Mononuclear cell (primary cell): ENCODE measurements around the gene ZBP1. TPM values are rescaled to one million over a fixed set of nuclear protein-coding genes. Genes with fewer than 3 reads are reported as not detected.

Experiments
- H3K27me3 ChIP-seq: 2 replicates; pipeline ENCODE4 v1.6.0; 2011; ENCODE audit warnings: low read length, control low read depth; ENCODE audit not compliant: insufficient read depth
- H3K4me1 ChIP-seq: 2 replicates; pipeline ENCODE4 v1.5.1; 2011; ENCODE audit warnings: mild to moderate bottlenecking, low read length, control low read depth; ENCODE audit not compliant: insufficient read depth
- H3K4me3 ChIP-seq: 2 replicates; pipeline ENCODE4 v1.5.1; 2011; ENCODE audit warnings: mild to moderate bottlenecking, low read length, moderate library complexity
- H3K9me3 ChIP-seq: 2 replicates; pipeline ENCODE4 v1.5.1; 2011; ENCODE audit warnings: low read depth, mild to moderate bottlenecking, control low read depth, low read length
- total RNA-seq: library from RNA; depleted of rRNA; stranded (reverse); fragments of >200 nt; gene quantifications from one replicate; pipeline ENCODE4 v1.2.3, GENCODE V29; 2012

Gene ZBP1
- total RNA-seq, 1 donor: 14.7 TPM

DNA sequence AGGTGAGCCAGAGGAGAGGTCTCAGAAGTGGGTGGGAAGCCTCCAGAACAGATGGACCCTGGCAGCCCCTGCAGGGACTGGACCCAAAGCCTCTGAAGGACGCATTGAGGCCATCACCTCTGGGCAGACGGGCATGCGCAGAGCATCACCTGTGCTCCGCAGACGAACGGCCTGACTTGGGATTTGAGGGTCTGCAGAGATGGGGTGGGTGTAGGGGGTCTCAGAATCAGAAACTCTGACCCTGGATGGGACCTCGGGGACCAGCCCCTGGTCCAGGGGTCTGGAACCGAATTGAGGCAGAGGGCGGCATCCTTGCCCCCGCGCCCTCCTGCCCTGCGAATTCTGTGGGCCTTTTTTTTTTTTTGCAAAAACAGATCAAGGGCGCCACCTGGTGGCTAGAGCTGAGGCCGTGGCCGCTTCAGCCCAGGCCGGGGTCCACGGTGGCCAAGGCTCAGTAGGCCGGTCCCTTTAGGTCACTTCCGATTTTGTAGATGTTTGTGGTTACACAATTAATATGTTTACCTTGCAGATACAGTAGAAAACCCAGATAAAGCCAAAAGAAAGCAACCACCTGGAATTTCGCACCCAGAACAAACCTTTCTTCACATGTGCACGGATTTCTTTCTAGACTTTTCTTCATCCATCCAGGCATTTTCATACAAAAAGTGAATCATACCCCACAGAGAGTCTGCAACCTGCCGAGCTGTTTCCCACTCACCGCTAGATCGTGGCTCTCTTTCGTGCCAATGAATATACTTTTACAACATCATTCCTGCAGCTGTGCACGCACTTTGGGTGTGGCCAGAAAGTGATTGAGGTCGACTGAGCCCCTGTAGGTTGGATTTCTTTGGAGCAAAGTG is 25.9 kb downstream of the ZBP1 start:
- H3K9me3 ChIP-seq: no peaks in the 10 kb centered on the region

DNA sequence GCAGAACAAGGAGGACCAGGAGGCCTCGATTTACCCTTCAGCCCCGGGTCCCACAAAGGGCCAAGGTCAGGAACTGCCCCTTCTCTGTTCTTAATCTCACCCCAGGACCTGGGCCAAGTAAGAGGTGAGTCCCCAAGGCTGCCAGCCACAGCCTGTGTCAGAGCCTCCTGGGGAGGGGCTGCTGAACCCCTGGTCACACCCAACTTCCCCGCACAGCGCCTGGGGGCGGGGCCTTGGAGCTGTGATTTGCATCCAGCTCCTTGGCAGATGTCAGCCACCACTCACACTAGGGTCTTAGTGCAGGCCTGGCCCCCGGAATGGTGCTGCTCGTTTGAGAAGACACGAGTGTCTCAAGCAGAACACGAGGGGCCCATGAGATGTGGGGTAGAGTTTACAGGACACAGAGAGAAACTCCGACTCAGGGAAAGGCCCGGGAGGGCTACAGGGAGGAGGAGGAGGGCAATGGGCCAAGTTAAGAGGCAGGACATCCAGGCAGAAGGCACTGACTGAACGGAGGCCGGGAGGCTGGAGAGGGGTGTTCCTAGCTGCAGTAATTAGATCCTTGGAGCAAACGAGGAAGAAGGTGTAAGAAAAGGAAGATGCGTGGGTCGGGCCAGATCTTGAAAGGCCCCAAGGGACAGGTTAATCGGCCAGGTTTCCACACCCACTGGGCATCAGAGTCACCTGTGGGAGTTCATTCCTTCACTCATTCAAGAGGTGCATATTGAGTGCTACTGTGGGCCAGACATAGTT is 26.9 kb downstream of the ZBP1 start:
- Histone ChIP-seq H3K4me1 (peaks cover 9% of the 10 kb centered on the region), H3K9me3 (no peaks in the 10 kb centered on the region), H3K27me3 (no peaks in the 10 kb centered on the region), H3K4me3 (no peak overlapping the region)

More for the DNA sequence above, 25.9 kb downstream of the ZBP1 start:
- Histone ChIP-seq H3K4me3 (no peak overlapping the region), H3K4me1 (peaks cover 9% of the 10 kb centered on the region), H3K27me3 (no peaks in the 10 kb centered on the region)

DNA sequence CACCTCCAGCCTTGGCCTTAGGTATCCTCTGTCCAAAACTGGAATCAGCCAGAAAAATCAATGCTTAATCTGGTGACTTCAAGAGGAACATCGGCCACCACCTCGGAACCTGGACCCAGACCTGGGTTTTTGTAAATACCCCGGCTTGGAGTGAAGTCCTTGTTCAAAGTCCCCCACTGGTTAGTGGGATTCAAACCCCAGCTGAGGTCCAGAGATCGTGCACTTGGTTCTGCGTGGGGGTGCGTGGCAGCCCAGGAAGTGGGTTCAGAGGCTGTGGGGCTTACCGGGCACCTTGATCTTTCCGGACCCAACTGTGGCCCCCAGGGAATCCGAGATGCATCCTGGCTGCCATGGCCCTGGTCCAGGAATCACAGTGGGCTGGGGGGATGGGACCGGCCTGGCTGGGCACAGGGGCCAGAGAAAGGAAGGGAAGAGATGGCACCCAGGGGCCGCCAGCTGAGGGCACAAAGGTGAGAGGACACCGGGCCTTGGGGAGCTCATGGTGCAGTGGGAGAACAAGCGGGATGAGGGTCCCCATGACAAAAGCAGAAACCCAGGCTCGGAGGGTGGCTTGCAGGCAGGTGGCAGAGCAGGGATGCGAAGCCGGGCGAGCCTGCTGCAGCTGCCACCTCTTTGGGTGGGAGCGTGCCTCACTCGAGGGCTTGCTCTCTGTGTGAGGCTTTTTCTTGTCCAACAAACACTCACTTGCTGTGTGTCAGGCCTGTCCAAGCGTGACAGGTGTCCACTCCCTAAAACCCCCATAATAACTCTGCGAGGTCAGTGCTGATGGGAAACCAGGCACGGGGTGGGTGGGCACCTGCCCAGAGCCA is 27.7 kb downstream of the ZBP1 start:
- Histone ChIP-seq H3K4me3 (no peak overlapping the region), H3K4me1 (peaks cover 9% of the 10 kb centered on the region), H3K9me3 (no peaks in the 10 kb centered on the region), H3K27me3 (no peaks in the 10 kb centered on the region)

DNA sequence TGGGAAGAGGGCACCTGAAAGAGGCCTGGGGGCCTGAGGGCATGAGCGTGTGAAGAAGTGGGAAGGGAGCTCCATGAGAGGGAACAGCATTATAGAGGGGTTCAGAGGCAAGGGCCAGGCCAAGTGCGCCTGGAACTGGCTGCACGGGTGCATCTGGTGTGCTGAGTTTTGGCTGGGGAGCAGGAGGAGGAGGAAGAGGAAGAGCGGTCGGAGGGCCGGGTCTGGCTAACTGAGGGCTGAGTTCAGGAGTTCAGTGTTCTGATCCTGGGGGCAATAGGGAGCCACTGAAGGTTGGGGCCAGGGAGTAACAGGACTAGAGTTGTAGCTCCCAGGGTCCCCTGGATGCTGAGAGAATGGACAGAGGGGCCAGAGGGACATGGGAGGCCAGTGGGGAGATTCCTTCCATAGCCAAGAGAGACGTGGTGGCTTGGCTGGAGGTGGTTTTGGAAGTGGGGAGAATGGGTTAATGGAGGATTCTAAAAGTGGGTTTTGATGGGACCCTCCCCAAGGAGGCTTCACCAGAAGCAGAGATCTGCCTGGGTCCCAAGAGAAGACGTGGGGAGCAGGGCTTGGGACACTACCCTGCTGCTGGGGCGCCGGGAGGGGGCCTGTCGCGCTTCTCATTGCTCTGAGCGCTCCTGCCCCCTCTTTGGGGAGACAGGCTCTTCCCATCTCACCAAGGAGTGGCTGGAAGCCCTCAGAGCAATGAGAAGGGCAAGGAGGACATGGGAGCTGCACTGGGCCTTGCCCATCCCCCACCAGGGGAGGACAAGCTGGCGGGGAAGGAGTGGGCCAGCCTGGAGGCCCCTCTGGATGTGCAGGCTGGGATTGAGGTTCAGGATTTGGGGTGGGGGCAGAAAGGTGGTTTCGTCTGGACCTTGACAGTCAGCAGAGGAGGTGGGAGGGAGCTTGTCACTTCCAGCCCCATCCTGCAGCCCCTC is 28.7 kb downstream of the ZBP1 start:
- no peak overlapping the region for H3K4me3 ChIP-seq
- no peaks in the 10 kb centered on the region for H3K9me3 ChIP-seq
- H3K27me3 ChIP-seq: no peaks in the 10 kb centered on the region

DNA sequence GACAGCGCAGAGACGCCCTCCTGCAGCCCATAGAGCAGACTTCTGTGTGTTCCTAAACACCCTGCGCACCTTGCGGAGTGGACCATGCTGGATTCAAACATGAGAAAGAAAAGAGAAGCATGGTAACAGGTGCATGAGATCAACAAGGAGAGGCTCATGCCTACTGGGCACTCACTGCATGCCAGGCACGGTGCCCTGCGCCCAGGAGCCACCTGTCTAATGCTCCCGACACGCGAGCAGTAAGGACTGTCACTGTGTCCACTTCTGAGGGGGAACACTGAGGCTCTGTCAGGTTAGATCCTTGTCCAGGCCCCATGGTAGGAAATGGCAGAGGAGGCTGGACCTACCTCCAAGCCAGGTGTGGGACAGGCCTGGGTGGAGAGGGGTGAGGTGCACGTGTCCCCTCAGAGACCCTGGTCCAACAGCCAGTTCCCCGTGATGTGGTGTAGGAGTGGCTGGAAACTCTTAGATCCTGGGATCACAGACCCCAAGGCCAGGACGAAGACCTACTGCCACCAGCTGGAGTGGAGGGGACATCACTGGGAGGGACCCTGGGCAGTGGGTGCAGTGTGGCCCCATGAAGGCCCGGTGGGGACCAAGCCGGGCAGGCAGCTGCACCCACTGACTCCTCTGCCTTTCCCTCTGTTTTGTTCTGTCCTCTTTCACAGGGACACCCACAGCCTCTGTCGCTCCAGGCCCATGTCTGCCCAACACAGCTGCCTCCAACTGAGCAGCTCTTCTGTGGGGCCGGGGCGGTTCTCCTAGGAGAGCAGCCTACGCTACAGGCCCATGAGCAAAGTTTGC is 29.5 kb downstream of the ZBP1 start:
- no peak overlapping the region for H3K4me3 ChIP-seq
- H3K9me3 ChIP-seq: no peaks in the 10 kb centered on the region
- no peaks in the 10 kb centered on the region for H3K4me1 ChIP-seq
- H3K27me3 ChIP-seq: no peaks in the 10 kb centered on the region

More for the DNA sequence above, 28.7 kb downstream of the ZBP1 start:
- peaks cover under 1% of the 10 kb centered on the region for H3K4me1 ChIP-seq

DNA sequence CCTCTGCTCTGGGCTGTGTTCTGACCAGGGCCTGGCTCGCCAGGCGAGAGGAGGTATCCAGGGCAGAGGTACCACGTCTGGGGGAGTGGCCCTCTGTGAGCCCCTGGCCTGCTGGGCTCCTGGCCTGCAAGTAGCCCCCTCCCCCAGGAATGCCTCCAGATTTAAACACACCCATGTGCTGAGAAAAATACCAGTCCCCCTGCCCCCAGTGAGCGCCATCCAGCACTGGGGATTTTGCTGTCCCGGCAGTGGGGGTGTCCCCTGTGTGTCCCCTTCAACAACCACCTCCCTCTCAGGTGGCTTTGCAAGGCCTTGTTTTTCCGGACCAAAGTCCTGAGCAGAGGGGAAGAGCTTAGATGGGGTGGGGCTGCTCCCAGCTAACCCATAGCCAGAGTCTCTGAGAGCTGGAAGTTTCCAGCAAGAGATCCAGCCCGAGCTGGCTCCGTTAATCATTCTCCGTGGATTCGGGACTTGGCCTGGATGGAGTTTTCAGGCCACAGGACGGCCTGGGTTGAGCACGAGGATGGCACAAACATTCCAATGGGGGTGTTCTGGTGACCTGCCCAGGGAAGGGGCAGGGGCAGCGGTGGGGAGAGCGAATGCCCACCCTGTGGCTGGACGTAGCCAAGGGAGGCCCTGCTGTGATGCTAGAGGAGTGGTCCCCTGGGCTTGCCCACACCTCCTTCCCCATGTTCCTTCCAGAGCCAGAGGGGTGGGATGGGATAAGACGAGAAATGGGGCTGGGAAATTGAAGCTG is 30.3 kb downstream of the ZBP1 start:
- no peaks in the 10 kb centered on the region for H3K9me3 ChIP-seq
- no peak overlapping the region for H3K4me3 ChIP-seq
- no peaks in the 10 kb centered on the region for H3K4me1 ChIP-seq
- no peaks in the 10 kb centered on the region for H3K27me3 ChIP-seq

DNA sequence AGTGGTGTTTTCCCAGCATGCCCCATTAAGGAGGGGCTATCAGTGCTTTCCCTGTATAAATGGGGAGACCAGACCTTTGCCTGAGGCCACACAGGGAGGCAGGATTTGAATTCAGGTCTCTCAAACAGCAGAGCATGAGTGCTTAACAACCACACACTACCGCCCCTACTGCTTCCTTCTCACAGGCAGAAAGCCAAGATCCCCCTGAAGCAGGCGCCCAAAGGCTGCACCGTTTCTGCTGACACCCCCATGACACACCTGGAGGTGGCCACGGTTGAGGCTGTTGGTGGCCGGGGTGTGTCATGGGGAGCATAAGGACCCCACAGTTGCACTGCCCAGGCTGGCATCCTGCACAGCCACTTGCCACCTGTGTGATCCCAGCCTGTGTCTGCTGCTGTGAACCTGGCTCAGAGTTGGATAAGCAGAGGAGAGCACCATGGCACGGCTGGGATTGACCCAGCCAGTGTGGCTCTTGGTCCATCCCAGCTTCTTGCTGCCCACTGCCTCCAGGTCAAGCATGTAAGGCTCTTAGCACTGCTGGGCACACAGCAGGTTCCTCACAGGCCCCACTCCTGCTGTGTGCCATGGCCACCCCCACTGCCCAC is 31.0 kb downstream of the ZBP1 start:
- Histone ChIP-seq H3K4me3 (no peak overlapping the region), H3K27me3 (no peaks in the 10 kb centered on the region), H3K4me1 (no peaks in the 10 kb centered on the region), H3K9me3 (no peaks in the 10 kb centered on the region)

DNA sequence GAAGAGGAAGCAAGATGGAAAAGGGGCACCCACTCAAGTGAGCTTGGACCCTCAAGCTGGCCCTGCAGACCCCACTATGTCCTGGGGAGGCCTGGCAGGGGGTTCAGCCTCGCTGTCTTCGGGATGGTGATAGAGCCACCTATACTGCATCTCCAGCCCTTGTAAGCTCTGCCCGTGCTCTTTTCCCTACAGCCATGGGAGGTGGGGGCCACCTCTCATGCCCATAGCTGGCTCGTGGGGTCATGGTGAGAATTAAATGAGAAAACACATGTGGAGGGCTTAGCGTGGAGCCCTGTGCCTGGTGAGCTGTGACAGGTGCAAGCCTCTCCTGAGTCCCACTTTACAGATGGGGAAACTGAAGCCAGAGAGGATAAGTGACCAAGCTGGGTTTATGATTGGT is 31.6 kb downstream of the ZBP1 start:
- Histone ChIP-seq H3K27me3 (no peaks in the 10 kb centered on the region), H3K4me1 (no peaks in the 10 kb centered on the region), H3K4me3 (no peak overlapping the region), H3K9me3 (no peaks in the 10 kb centered on the region)

DNA sequence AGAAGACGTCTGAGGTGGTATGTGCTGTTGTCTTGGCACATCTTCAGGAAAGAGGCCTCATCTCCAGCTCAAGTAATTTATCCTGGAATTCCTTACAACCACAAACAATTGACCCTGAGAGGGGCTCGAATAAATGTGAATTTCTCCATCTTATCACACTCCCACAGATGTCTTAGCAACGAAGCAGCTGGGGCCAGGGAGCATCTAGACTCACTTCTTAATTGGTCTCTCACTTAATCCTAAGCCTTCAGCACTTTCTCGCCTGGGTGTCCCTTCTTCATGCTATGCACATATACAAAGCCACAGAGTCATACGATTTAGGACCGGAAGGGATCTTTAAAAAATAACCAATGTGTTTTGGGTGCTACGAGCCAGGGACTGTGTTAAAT is 32.2 kb downstream of the ZBP1 start:
- H3K9me3 ChIP-seq: no peaks in the 10 kb centered on the region
- H3K27me3 ChIP-seq: no peaks in the 10 kb centered on the region
- H3K4me3 ChIP-seq: no peak overlapping the region
- H3K4me1 ChIP-seq: no peaks in the 10 kb centered on the region

DNA sequence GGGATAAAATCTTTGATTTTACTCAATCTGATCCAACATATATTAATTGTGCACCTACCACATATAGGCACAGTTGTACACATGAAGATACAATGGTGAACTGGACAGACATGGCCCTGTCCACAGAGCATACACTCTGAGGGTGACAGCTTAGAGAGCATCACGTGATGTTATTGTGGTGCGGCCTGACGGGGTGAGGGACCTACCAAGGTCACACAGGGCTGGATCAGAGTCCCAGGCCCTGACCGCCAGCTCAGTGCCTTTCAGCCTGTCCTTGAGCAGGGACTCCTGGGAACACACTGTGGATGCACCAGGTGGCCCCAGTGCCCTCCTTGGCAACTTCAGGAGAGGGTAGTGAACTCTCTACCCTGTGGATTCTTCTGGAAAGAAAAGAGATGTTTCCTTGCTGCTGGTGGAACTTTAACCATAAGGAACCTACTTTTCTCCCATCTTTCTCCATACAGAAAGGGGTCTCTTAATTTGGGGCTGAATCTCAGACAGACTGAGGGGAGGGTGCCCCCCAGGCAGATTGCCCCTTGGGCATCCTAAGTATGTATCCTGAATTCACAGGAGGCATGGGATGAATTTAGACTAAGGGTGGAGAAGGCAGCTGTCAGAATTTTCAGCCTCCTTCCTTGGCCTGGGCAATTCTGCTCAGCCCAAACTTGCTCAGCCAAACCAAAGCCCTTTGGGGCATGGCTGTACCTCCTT is 32.8 kb downstream of the ZBP1 start:
- Histone ChIP-seq H3K9me3 (no peaks in the 10 kb centered on the region), H3K27me3 (no peaks in the 10 kb centered on the region), H3K4me1 (peaks cover under 1% of the 10 kb centered on the region), H3K4me3 (no peak overlapping the region)

DNA sequence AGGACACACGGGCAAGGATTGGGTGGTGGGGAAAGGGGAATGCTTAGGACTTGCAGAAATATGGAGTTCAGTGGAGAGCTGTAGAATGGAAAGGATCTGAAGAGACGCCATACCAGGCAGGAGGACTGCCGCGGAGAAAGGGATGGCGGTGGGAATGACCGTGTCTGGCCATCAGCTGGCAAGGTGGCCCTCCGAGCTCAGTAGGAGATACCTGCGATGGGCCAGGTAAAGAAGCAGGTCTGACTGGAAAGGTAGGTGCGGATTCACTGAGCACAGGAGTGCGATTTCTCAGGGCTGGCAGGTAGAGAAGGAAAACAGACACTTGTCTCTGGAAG is 33.3 kb downstream of the ZBP1 start:
- Histone ChIP-seq H3K4me1 (peaks cover 6% of the 10 kb centered on the region), H3K4me3 (no peak overlapping the region), H3K9me3 (no peaks in the 10 kb centered on the region), H3K27me3 (no peaks in the 10 kb centered on the region)

DNA sequence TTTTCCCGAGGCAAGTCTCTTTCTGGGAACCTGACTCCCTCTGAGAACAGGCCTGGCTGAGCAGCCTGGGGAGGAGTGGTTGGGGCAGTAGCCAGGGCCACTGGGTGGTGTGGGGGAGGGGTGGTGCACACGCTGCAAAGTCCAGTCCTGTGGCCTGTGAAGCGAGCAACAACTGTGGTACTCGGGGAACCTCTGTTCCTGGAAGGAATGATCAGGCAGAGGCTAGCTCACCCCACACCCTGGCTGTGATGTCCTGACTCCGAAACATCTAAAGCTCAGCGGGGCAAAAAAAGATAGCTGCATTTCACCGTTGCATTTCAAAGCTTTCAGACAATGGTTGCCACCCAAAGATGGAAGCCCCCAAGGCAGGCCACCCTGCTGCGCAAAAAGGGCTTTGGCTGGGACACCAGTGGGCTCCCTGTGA is 33.8 kb downstream of the ZBP1 start:
- no peaks in the 10 kb centered on the region for H3K27me3 ChIP-seq
- H3K9me3 ChIP-seq: no peaks in the 10 kb centered on the region
- H3K4me1 ChIP-seq: peaks cover 11% of the 10 kb centered on the region
- no peak overlapping the region for H3K4me3 ChIP-seq
